Limb (tissue), 2 donors: ENCODE results near the gene BSX.

ENCODE experiments used
- DNase-seq, 2 donors: peaks; one replicate each; pipeline ENCODE4 v3.0.0-alpha.2; 2016; ENCODE audit errors: extremely low spot score in 2 of 2

The BSX gene

GRCh38 chr11:122981388-122982264, at the start of gene BSX:
Gene BSX, minus strand, starts transcription at chr11:122981834. Its CDS starts 163 bp downstream, at chr11:122981671.
- DNase-seq: peak; percentile 68 to 89

- no peak for DNase-seq
Observed at GRCh38 chr11:123030517-123030916, 48.9 kb upstream of the BSX start.

- peak in 1 of 2 donors; percentile 21 for DNase-seq
Observed at GRCh38 chr11:123020968-123021367, 39.3 kb upstream of the BSX start.

- DNase-seq: no peak
Observed at GRCh38 chr11:123018702-123019101, 37.1 kb upstream of the BSX start.

- no peak for DNase-seq
Observed at GRCh38 chr11:123011510-123011909, 29.9 kb upstream of the BSX start.

- no peak for DNase-seq
Observed at GRCh38 chr11:123006860-123007542, 25.4 kb upstream of the BSX start.

GRCh38 chr11:123000721-123001120, 19.1 kb upstream of the BSX start:
- DNase-seq: no peak

- DNase-seq: no peak
Observed at GRCh38 chr11:122998727-122999366, 17.2 kb upstream of the BSX start.

GRCh38 chr11:122995526-122995925, 13.9 kb upstream of the BSX start:
- no peak for DNase-seq

- DNase-seq: no peak
Observed at GRCh38 chr11:122984186-122985011, 2.8 kb upstream of the BSX start.

- DNase-seq: no peak
Observed at GRCh38 chr11:122983438-122984185, 2.0 kb upstream of the BSX start.

- peak in 1 of 2 donors; percentile 42 for DNase-seq
Observed at GRCh38 chr11:122979815-122980595, 1.6 kb downstream of the BSX start.

GRCh38 chr11:122979103-122979814, 2.4 kb downstream of the BSX start:
- peak in 1 of 2 donors; percentile 50 for DNase-seq

GRCh38 chr11:122978299-122978620, 3.4 kb downstream of the BSX start:
- no peak for DNase-seq

GRCh38 chr11:122977470-122978298, 4.0 kb downstream of the BSX start:
- DNase-seq: peak in 1 of 2 donors; percentile 34

- peak in 1 of 2 donors; percentile 42 for DNase-seq
Observed at GRCh38 chr11:122976734-122977469, 4.7 kb downstream of the BSX start.

GRCh38 chr11:122976061-122976733, 5.4 kb downstream of the BSX start:
- DNase-seq: no peak
